Measurements from ENCODE around the gene POLR3C.
"Not testable (repeated sequence)": the region's sequence is repeated elsewhere in the genome, so short reads cannot be mapped to it uniquely, and the experiment has no call there.

- TF ChIP-seq CTCF, POLR2A (IDR thresholded peaks at IDR 0.05): not testable (repeated sequence)
These were observed 5.9 kb upstream of the POLR3C start for GRCh38 chr1:145818095-145818494.

Data from thyroid gland (tissue), 4 donors.